ENCODE results near the gene KCNMA1.

- TF ChIP-seq POLR2A (IDR thresholded peaks at IDR 0.05) (no peak), CTCF (IDR thresholded peaks at IDR 0.05) (no peak)
These were observed 33.5 kb downstream of the KCNMA1 start for GRCh38 chr10:77604063-77604462.
